Activated naive CD4-positive, alpha-beta T cell treated with anti-CD3 and anti-CD28 coated beads for 36 hours (primary cell): ENCODE measurements around the gene KRTAP10-10. TPM values are rescaled to one million over a fixed set of nuclear protein-coding genes. Genes with fewer than 3 reads are reported as not detected.
"Not testable (repeated sequence)": the region's sequence is repeated elsewhere in the genome, so short reads cannot be mapped to it uniquely, and the experiment has no call there.

Experiments
- CTCF ChIA-PET: fragments of 350-600 bp; sonication (Branson Sonifier 250); formaldehyde crosslinking; loops from one replicate; lab custom pipeline; 2021; ENCODE audit warnings: antibody characterized with exemption; lab: Charles Lee
- DNase-seq: peaks from one replicate; pipeline ENCODE4 v3.0.0-alpha.2; 2020
- H3K27ac Mint-ChIP-seq: one replicate; pipeline ENCODE4 v1.8.0; 2021; ENCODE audit warnings: mild to moderate bottlenecking, mixed read lengths
- H3K27me3 Mint-ChIP-seq: one replicate; pipeline ENCODE4 v1.8.0; 2021; ENCODE audit warnings: low read depth, mixed read lengths
- H3K36me3 Mint-ChIP-seq: one replicate; pipeline ENCODE4 v1.8.0; 2021; ENCODE audit warnings: low read depth, mixed read lengths
- H3K4me1 Mint-ChIP-seq: one replicate; pipeline ENCODE4 v1.8.0; 2021; ENCODE audit warnings: low read depth, mixed read lengths
- H3K4me3 Mint-ChIP-seq: one replicate; pipeline ENCODE4 v1.8.0; 2021; ENCODE audit warnings: mild to moderate bottlenecking, moderate library complexity, mixed read lengths
- H3K9me3 Mint-ChIP-seq: one replicate; pipeline ENCODE4 v1.8.0; 2021; ENCODE audit warnings: mixed read lengths
- intact Hi-C: fragments of 100-400 bp; cut with micrococcal nuclease; formaldehyde crosslinking; loops from one replicate; pipeline ENCODE4 v1.15.1; 2023
- total RNA-seq, 2 experiments: library from RNA; stranded (reverse); gene quantifications; one replicate each; pipeline ENCODE4 v1.2.3, GENCODE V29; 2021

KRTAP10-10 gene
- total RNA-seq, 2 experiments from 2014 or later, result not detected

GRCh38 chr21:44596068-44596725 is 41.0 kb upstream of the KRTAP10-10 start:
- no peaks in the 10 kb centered on the region for H3K4me1 Mint-ChIP-seq
- CTCF ChIA-PET, result interaction anchor here (0.6 to 1.6 kb wide), 3 partner anchors 86 to 197 kb away, joined by 3 to 5 read pairs (median 3); no protein-coding TSS in a partner anchor
- no peak overlapping the region for H3K27ac Mint-ChIP-seq
- intact Hi-C loops, result no loop called here
- H3K27me3 Mint-ChIP-seq, result no peaks in the 10 kb centered on the region
- DNase-seq, result no peak
- no peaks in the 10 kb centered on the region for H3K36me3 Mint-ChIP-seq
- H3K4me3 Mint-ChIP-seq, result no peak overlapping the region
- peaks cover 5% of the 10 kb centered on the region for H3K9me3 Mint-ChIP-seq

GRCh38 chr21:44598061-44598460 is 39.1 kb upstream of the KRTAP10-10 start:
- no peak for DNase-seq
- no peaks in the 10 kb centered on the region for H3K36me3 Mint-ChIP-seq
- H3K4me3 Mint-ChIP-seq, result no peak overlapping the region
- intact Hi-C loops, result no loop called here
- CTCF ChIA-PET, result no interaction called here
- peaks cover 5% of the 10 kb centered on the region for H3K9me3 Mint-ChIP-seq
- H3K27ac Mint-ChIP-seq, result peak overlapping the region; percentile 7
- no peaks in the 10 kb centered on the region for H3K27me3 Mint-ChIP-seq
- H3K4me1 Mint-ChIP-seq, result no peaks in the 10 kb centered on the region

- CTCF ChIA-PET, result no interaction called here
- Mint-ChIP-seq H3K9me3 (peaks cover 5% of the 10 kb centered on the region), H3K4me1 (no peaks in the 10 kb centered on the region)
These were observed 37.7 kb upstream of the KRTAP10-10 start for GRCh38 chr21:44599264-44600029.

GRCh38 chr21:44600118-44600978 is 36.8 kb upstream of the KRTAP10-10 start, which contains the start of gene KRTAP10-7:
Gene KRTAP10-7 (plus strand): TSS chr21:44600597. CDS start chr21:44600622, 25 bp downstream.
- intact Hi-C loops, H3K27ac Mint-ChIP-seq, H3K4me1 Mint-ChIP-seq, CTCF ChIA-PET, H3K36me3 Mint-ChIP-seq, H3K27me3 Mint-ChIP-seq, H3K4me3 Mint-ChIP-seq, DNase-seq, H3K9me3 Mint-ChIP-seq: not testable (repeated sequence)

More at GRCh38 chr21:44599264-44600029, 37.7 kb upstream of the KRTAP10-10 start:
- Mint-ChIP-seq H3K27me3 (no peaks in the 10 kb centered on the region), H3K36me3 (no peaks in the 10 kb centered on the region), H3K4me3 (no peak overlapping the region), H3K27ac (no peak overlapping the region)
- DNase-seq, result no peak
- intact Hi-C loops, result no loop called here

GRCh38 chr21:44601091-44601490 is 36.1 kb upstream of the KRTAP10-10 start:
- H3K4me1 Mint-ChIP-seq, DNase-seq, H3K9me3 Mint-ChIP-seq, H3K27me3 Mint-ChIP-seq, H3K4me3 Mint-ChIP-seq, H3K27ac Mint-ChIP-seq, intact Hi-C loops, H3K36me3 Mint-ChIP-seq: not testable (repeated sequence)
- CTCF ChIA-PET, result interaction anchor here (1.4 kb wide), 1 partner anchor 19 kb away, joined by 3 read pairs; no protein-coding TSS in a partner anchor

- H3K27ac Mint-ChIP-seq, result no peak overlapping the region
- peaks cover 5% of the 10 kb centered on the region for H3K9me3 Mint-ChIP-seq
- CTCF ChIA-PET, result interaction anchor here (1.4 kb wide), 1 partner anchor 18 kb away, joined by 3 read pairs; no protein-coding TSS in a partner anchor
- DNase-seq, result no peak
- H3K36me3 Mint-ChIP-seq, result no peaks in the 10 kb centered on the region
- H3K27me3 Mint-ChIP-seq, result no peaks in the 10 kb centered on the region
- intact Hi-C loops, result no loop called here
- H3K4me3 Mint-ChIP-seq, result no peak overlapping the region
- H3K4me1 Mint-ChIP-seq, result no peaks in the 10 kb centered on the region
These were observed 35.3 kb upstream of the KRTAP10-10 start for GRCh38 chr21:44601596-44602462.

- Mint-ChIP-seq H3K9me3 (peaks cover 5% of the 10 kb centered on the region), H3K27me3 (no peaks in the 10 kb centered on the region), H3K27ac (no peak overlapping the region), H3K4me3 (no peak overlapping the region), H3K36me3 (no peaks in the 10 kb centered on the region), H3K4me1 (no peaks in the 10 kb centered on the region)
- DNase-seq, result no peak
- CTCF ChIA-PET, result interaction anchor here (1.4 kb wide), 1 partner anchor 17 kb away, joined by 3 read pairs; no protein-coding TSS in a partner anchor
- intact Hi-C loops, result no loop called here
These were observed 34.7 kb upstream of the KRTAP10-10 start for GRCh38 chr21:44602463-44602850.

GRCh38 chr21:44603109-44603875 is 33.9 kb upstream of the KRTAP10-10 start:
- Mint-ChIP-seq H3K4me1 (no peaks in the 10 kb centered on the region), H3K4me3 (no peak overlapping the region), H3K27ac (no peak overlapping the region), H3K36me3 (no peaks in the 10 kb centered on the region), H3K9me3 (peaks cover 5% of the 10 kb centered on the region), H3K27me3 (no peaks in the 10 kb centered on the region)
- CTCF ChIA-PET, result no interaction called here
- intact Hi-C loops, result no loop called here
- DNase-seq, result no peak

GRCh38 chr21:44603911-44604310 is 33.2 kb upstream of the KRTAP10-10 start:
- no peak for DNase-seq
- H3K36me3 Mint-ChIP-seq, result no peaks in the 10 kb centered on the region
- no peak overlapping the region for H3K27ac Mint-ChIP-seq
- no peaks in the 10 kb centered on the region for H3K4me1 Mint-ChIP-seq
- H3K9me3 Mint-ChIP-seq, result peaks cover 2% of the 10 kb centered on the region
- H3K27me3 Mint-ChIP-seq, result no peaks in the 10 kb centered on the region
- intact Hi-C loops, result no loop called here
- H3K4me3 Mint-ChIP-seq, result no peak overlapping the region
- CTCF ChIA-PET, result no interaction called here

GRCh38 chr21:44606495-44606894 is 30.7 kb upstream of the KRTAP10-10 start:
- H3K27ac Mint-ChIP-seq, result no peak overlapping the region
- peaks cover 20% of the 10 kb centered on the region for H3K9me3 Mint-ChIP-seq
- no peak for DNase-seq
- H3K27me3 Mint-ChIP-seq, result no peaks in the 10 kb centered on the region
- CTCF ChIA-PET, result no interaction called here
- intact Hi-C loops, result no loop called here
- H3K4me1 Mint-ChIP-seq, result no peaks in the 10 kb centered on the region
- no peak overlapping the region for H3K4me3 Mint-ChIP-seq
- no peaks in the 10 kb centered on the region for H3K36me3 Mint-ChIP-seq

- H3K27me3 Mint-ChIP-seq, result no peaks in the 10 kb centered on the region
- H3K27ac Mint-ChIP-seq, result no peak overlapping the region
- CTCF ChIA-PET, result no interaction called here
- H3K4me3 Mint-ChIP-seq, result no peak overlapping the region
- intact Hi-C loops, result no loop called here
- peaks cover 20% of the 10 kb centered on the region for H3K9me3 Mint-ChIP-seq
- no peaks in the 10 kb centered on the region for H3K36me3 Mint-ChIP-seq
- no peak for DNase-seq
- H3K4me1 Mint-ChIP-seq, result no peaks in the 10 kb centered on the region
These were observed 28.0 kb upstream of the KRTAP10-10 start for GRCh38 chr21:44609193-44609592.
